A549 (cell line): ENCODE results near the gene FRAT2. TPM values are rescaled to one million over a fixed set of nuclear protein-coding genes. Genes with fewer than 3 reads are reported as not detected.

ENCODE experiments used
- ATAC-seq, 2 experiments: fragments of 200-7000 bp in 1 of 2; fragments of >200 bp in 1 of 2; cut with Nextera tagmentation in 1 of 2; cut with Tn5 transposase in 1 of 2; 3 replicates each; pipeline versions ENCODE4 v1.8.0 to v1.9.1; 2018 to 2020; ENCODE audit warnings: mild to moderate bottlenecking in 1 of 2, moderate library complexity in 1 of 2
- CTCF ChIA-PET: fragments of 300-600 bp; sonication (Branson Sonifier 250); formaldehyde crosslinking; extraction: SDS; loops from one replicate; lab custom pipeline; 2021; ENCODE audit warnings: antibody characterized with exemption, inconsistent platforms; lab: Yijun Ruan, JAX
- POLR2A ChIA-PET: fragments of 350-600 bp; formaldehyde crosslinking; extraction: SDS; loops from one replicate; lab custom pipeline; 2021; ENCODE audit warnings: antibody characterized with exemption, inconsistent platforms; lab: Yijun Ruan, JAX
- DNase-seq, 2 experiments: peaks; one replicate each; pipeline versions ENCODE4 v3.0.0 to v3.0.0-alpha.2; 2011 to 2016; ENCODE audit warnings: low read depth in 1 of 2, low spot score in 1 of 2
- FAIRE-seq: peaks from 2 replicates; lab custom pipeline; 2011; peaks lifted over from hg19 to GRCh38; lab: Jason Lieb, UNC
- H3K27ac ChIP-seq, 2 experiments: fragments of >200 bp; sonication (Bioruptor Twin); formaldehyde crosslinking; 3 replicates each; pipeline ENCODE4 v1.5.1; 2016 to 2017
- H3K4me1 ChIP-seq: fragments of >200 bp; sonication (Bioruptor Twin); formaldehyde crosslinking; 3 replicates; pipeline ENCODE4 v1.6.1; 2016
- H3K4me2 ChIP-seq: fragments of >200 bp; sonication (Bioruptor Twin); formaldehyde crosslinking; 3 replicates; pipeline ENCODE4 v1.6.1; 2016
- H3K4me3 ChIP-seq: fragments of >200 bp; sonication (Bioruptor Twin); formaldehyde crosslinking; 3 replicates; pipeline ENCODE4 v1.5.1; 2016
- H3K9me3 ChIP-seq: fragments of >200 bp; sonication (Bioruptor Twin); formaldehyde crosslinking; 3 replicates; pipeline ENCODE4 v1.6.1; 2016
- CBX2 ChIP-seq: fragments of 200-600 bp; sonication (generic); IDR thresholded peaks from 2 replicates; pipeline ENCODE4 v1.6.1; 2016; ENCODE audit warnings: low read depth, mild to moderate bottlenecking, borderline replicate concordance
- CEBPB ChIP-seq, 2 experiments: fragments of >200 bp in 1 of 2; sonication (Bioruptor Twin) in 1 of 2; formaldehyde crosslinking in 1 of 2; IDR thresholded peaks; 2 replicates each; pipeline ENCODE4 v1.6.1; 2012 to 2016
- FOSL2 ChIP-seq, 2 experiments: fragments of 450-650 bp in 1 of 2; fragments of >200 bp in 1 of 2; sonication (Bioruptor Twin) in 1 of 2; formaldehyde crosslinking; IDR thresholded peaks; 2 replicates each; pipeline versions ENCODE4 v1.5.0 to v1.6.1; 2016 to 2020; ENCODE audit warnings: mild to moderate bottlenecking in 1 of 2, moderate library complexity in 1 of 2
- FOXS1 ChIP-seq: fragments of 250-450 bp; sonication (Bioruptor Pico); IDR thresholded peaks from 2 replicates; pipeline ENCODE4 v1.5.0; 2020; ENCODE audit warnings: mild to moderate bottlenecking, moderate library complexity
- HDAC2 ChIP-seq: fragments of 200-600 bp; sonication (generic); IDR thresholded peaks from 2 replicates; pipeline ENCODE4 v1.6.1; 2016
- HOXB5 ChIP-seq: fragments of 250-450 bp; sonication (Bioruptor Pico); IDR thresholded peaks from 2 replicates; pipeline ENCODE4 v1.5.0; 2020; ENCODE audit warnings: mild to moderate bottlenecking, moderate library complexity
- JUN ChIP-seq, 2 experiments: fragments of >200 bp; sonication (Bioruptor Twin); formaldehyde crosslinking; IDR thresholded peaks; 2 replicates in 1 of 2; 3 replicates in 1 of 2; pipeline ENCODE4 v1.6.1; 2016 to 2017
- KDM1A ChIP-seq: fragments of 200-600 bp; sonication (generic); IDR thresholded peaks from 2 replicates; pipeline ENCODE4 v1.6.1; 2016; ENCODE audit warnings: low read depth, mild to moderate bottlenecking
- MYC ChIP-seq: IDR thresholded peaks from 2 replicates; pipeline ENCODE4 v1.6.1; 2012; ENCODE audit warnings: mild to moderate bottlenecking, inconsistent platforms, low read length, improper control_type of control experiment, borderline replicate concordance
- NR3C1 ChIP-seq: fragments of >200 bp; sonication (Bioruptor Twin); formaldehyde crosslinking; IDR thresholded peaks from 3 replicates; pipeline ENCODE4 v1.6.1; 2017
- PHF8 ChIP-seq: fragments of 200-600 bp; sonication (generic); IDR thresholded peaks from 2 replicates; pipeline ENCODE4 v1.6.1; 2016; ENCODE audit warnings: low read depth, mild to moderate bottlenecking, antibody characterized with exemption, moderate library complexity, borderline replicate concordance
- POLR2A ChIP-seq: IDR thresholded peaks from 2 replicates; pipeline ENCODE4 v1.6.1; 2012; ENCODE audit warnings: mild to moderate bottlenecking, low read length
- POLR2AphosphoS2 ChIP-seq: conservative IDR thresholded peaks from 2 replicates; pipeline ENCODE4 v1.6.1; 2012; ENCODE audit warnings: low read length, improper control_type of control experiment, inconsistent platforms
- RNF2 ChIP-seq: fragments of 200-600 bp; sonication (generic); IDR thresholded peaks from 2 replicates; pipeline ENCODE4 v1.6.1; 2016; ENCODE audit warnings: low read depth, mild to moderate bottlenecking, antibody characterized with exemption, moderate library complexity, borderline replicate concordance
- SREBF2 ChIP-seq: fragments of 450-650 bp; IDR thresholded peaks from 2 replicates; pipeline ENCODE4 v1.6.1; 2014; ENCODE audit warnings: mild to moderate bottlenecking, moderate library complexity
- TP53 ChIP-seq: fragments of 250-450 bp; sonication (Bioruptor Pico); IDR thresholded peaks from 2 replicates; pipeline ENCODE4 v1.5.0; 2021; ENCODE audit warnings: mild to moderate bottlenecking, moderate library complexity
- WGBS: methylation state at CpG from one replicate; pipeline ENCODE4 v1.1.6; 2017; ENCODE audit errors: missing lambda C conversion rate; 5-methylcytosine and 5-hydroxymethylcytosine counted together
- polyA plus RNA-seq, 4 experiments: library from polyadenylated mRNA; depleted of rRNA in 3 of 4; stranded (reverse); fragments of >200 nt; fragmentation: RNase III in 1 of 4; extraction: RNeasy Plus Mini Kit Qiagen cat#74134 plus additional on column Dnase treatment in 1 of 4; gene quantifications; 2 replicates in 3 of 4; 3 replicates in 1 of 4; pipeline ENCODE4 v1.2.3, GENCODE V29; 2011 to 2017
- TF ChIP-seq, protein P1 (sequence below): fragments of 250-450 bp; sonication (Bioruptor Pico); IDR thresholded peaks from 2 replicates; pipeline ENCODE4 v1.5.0; 2020; ENCODE audit warnings: low read depth, mild to moderate bottlenecking, moderate library complexity
- TF ChIP-seq, protein P2 (sequence below): fragments of 250-450 bp; sonication (Bioruptor Pico); IDR thresholded peaks from 2 replicates; pipeline ENCODE4 v1.5.0; 2021; ENCODE audit warnings: mild to moderate bottlenecking, moderate library complexity, borderline replicate concordance
- TF ChIP-seq, protein P3 (sequence below): IDR thresholded peaks from 2 replicates; pipeline ENCODE4 v1.6.1; 2012
- TF ChIP-seq, protein P4 (sequence below): fragments of 150-350 bp; IDR thresholded peaks from 2 replicates; pipeline ENCODE4 v1.6.1; 2014; ENCODE audit warnings: low read depth, mild to moderate bottlenecking, low read length

Gene FRAT2
- polyA plus RNA-seq, 2 of the 4 experiments (the other 2 are of a cell fraction): 4.1 to 5.0 TPM

DNA sequence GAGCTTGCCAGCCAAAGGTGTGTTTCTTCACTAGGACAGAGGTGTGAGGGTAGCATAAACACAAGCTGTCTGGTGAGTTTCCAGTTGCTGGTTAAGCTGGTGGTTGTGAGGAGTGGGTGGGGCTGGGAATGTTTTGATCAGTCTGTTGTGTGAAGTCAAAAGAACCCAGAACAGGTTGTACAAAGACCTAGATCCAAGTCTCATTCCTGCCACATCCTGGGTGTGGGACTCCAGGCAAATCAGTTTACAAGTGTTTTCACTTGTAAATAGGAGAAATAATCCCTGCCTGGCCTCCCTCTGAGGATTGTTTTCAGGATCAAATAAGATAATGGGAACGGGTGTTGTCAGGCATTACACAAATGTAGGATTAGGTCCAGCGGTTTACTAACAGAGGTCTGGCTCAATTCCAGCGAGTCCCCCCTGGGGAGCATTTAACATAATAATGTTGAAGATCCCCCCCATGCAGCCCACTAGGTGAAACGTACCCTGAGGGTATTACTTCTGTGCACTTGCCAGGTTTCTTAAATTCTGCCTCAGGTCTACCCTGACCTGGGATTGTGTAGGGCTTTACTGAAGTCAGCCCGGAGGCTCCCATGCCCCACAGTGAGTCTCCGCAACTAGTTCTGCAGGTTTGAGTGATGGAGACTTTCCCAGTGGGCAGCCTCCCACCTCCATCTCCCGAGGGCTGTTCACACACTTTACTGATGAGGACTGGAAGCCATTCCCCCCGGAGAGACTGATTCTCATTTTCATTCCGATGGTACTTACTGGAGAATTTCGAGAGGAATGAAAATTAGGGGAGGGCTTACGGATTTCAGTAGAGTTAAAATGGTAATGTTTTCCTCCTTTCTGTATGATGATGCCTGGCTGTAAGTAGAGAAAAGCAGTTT lies 2.7 kb upstream of the FRAT2 start:
- H3K4me1 ChIP-seq: peaks cover 31% of the 10 kb centered on the region
- ATAC-seq (no peak), DNase-seq (no peak), FAIRE-seq (no peak)
- H3K27ac ChIP-seq: peak overlapping the region in 1 of 2 experiments; percentile 13; a peak in 1 of 6 replicates
- H3K4me3 ChIP-seq: no peak overlapping the region
- peak overlapping the region; percentile 21; the same call in 1 of the 3 replicates for H3K4me2 ChIP-seq
- TF ChIP-seq FOSL2 (IDR thresholded peaks at IDR 0.05) (no peak), FOSL2 (CRISPR knock-in tag; IDR thresholded peaks at IDR 0.05) (no peak), SREBF2 (no peak)
- ChIA-PET CTCF (interaction anchor here (0.6 to 1.1 kb wide), 2 partner anchors 9 to 32 kb away, joined by 4 read pairs; no protein-coding TSS in a partner anchor), POLR2A (no interaction called here)
- WGBS: 45% methylated on average over 11 of the region's 11 CpGs
- no peaks in the 10 kb centered on the region for H3K9me3 ChIP-seq

DNA sequence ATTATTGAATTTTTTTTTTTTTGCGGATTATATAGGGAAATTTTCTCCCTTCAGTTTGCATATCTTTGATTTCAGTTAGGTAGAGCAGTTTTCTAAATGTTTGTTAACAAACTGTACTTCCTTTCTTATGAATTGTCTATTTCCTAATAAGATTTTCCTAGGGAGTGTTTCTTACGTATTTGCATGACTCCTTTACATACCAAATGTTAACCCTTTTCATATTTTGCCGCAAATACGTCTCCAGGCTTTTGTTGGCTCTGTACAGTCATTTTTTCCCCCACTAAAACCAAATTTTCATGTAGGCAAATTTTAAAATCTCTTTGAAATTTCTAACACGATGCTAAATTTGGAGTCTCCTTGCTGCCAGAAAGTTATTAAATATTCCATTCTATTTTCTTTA lies 1.9 kb upstream of the FRAT2 start:
- Histone ChIP-seq H3K4me3 (no peak overlapping the region), H3K4me2 (peak overlapping the region; percentile 21; the same call in 1 of the 3 replicates), H3K27ac (no peak overlapping the region; a peak in 1 of 6 replicates), H3K9me3 (no peaks in the 10 kb centered on the region), H3K4me1 (peaks cover 31% of the 10 kb centered on the region)
- FAIRE-seq (no peak), DNase-seq (no peak), ATAC-seq (no peak)
- 64% methylated on average over 5 of the region's 5 CpGs for WGBS
- ChIA-PET CTCF (interaction anchor here (0.6 kb wide), 1 partner anchor 32 kb away, joined by 4 read pairs; no protein-coding TSS in a partner anchor), POLR2A (no interaction called here)
- TF ChIP-seq RNF2 (no peak), PHF8 (no peak), JUN (IDR thresholded peaks at IDR 0.05) (no peak), FOXS1 (CRISPR knock-in tag) (no peak), MYC (no peak), CBX2 (no peak), TP53 (no peak), SREBF2 (no peak)
- TF ChIP-seq, protein P1, sequence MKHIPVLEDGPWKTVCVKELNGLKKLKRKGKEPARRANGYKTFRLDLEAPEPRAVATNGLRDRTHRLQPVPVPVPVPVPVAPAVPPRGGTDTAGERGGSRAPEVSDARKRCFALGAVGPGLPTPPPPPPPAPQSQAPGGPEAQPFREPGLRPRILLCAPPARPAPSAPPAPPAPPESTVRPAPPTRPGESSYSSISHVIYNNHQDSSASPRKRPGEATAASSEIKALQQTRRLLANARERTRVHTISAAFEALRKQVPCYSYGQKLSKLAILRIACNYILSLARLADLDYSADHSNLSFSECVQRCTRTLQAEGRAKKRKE (CRISPR knock-in tag): no peak
- TF ChIP-seq, protein P2, sequence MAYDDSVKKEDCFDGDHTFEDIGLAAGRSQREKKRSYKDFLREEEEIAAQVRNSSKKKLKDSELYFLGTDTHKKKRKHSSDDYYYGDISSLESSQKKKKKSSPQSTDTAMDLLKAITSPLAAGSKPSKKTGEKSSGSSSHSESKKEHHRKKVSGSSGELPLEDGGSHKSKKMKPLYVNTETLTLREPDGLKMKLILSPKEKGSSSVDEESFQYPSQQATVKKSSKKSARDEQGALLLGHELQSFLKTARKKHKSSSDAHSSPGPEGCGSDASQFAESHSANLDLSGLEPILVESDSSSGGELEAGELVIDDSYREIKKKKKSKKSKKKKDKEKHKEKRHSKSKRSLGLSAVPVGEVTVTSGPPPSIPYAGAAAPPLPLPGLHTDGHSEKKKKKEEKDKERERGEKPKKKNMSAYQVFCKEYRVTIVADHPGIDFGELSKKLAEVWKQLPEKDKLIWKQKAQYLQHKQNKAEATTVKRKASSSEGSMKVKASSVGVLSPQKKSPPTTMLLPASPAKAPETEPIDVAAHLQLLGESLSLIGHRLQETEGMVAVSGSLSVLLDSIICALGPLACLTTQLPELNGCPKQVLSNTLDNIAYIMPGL (CRISPR knock-in tag): no peak
- TF ChIP-seq, protein P3, sequence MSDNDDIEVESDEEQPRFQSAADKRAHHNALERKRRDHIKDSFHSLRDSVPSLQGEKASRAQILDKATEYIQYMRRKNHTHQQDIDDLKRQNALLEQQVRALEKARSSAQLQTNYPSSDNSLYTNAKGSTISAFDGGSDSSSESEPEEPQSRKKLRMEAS: no peak

DNA sequence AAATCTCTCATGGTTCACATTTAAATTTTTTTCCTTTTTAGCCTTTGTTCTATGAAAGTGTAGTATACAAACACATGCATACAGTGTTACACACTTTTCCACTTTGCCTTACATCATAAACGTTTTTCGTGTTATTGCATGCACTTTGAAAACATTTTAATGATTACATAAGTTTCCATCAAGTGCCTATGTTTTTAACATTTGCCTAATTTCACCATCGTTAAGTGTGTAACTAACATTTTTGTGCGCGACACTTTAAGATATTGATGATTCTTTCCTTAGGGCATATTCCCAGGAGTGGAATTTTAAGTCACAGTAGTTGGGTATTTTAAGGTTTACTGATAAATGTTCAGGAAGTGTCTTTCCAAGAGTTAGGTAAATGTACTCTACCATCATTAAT lies 1.5 kb upstream of the FRAT2 start:
- Histone ChIP-seq H3K4me2 (no peak overlapping the region), H3K4me3 (no peak overlapping the region), H3K27ac (no peak overlapping the region), H3K4me1 (peaks cover 31% of the 10 kb centered on the region), H3K9me3 (no peaks in the 10 kb centered on the region)
- DNase-seq (no peak), FAIRE-seq (no peak), ATAC-seq (no peak)
- CTCF ChIA-PET: no interaction called here
- POLR2A ChIA-PET: no interaction called here
- TF ChIP-seq POLR2A (no peak), CEBPB (IDR thresholded peaks at IDR 0.05) (no peak), POLR2AphosphoS2 (no peak), HOXB5 (no peak), KDM1A (no peak), NR3C1 (no peak), HDAC2 (no peak)
- TF ChIP-seq, protein P4, sequence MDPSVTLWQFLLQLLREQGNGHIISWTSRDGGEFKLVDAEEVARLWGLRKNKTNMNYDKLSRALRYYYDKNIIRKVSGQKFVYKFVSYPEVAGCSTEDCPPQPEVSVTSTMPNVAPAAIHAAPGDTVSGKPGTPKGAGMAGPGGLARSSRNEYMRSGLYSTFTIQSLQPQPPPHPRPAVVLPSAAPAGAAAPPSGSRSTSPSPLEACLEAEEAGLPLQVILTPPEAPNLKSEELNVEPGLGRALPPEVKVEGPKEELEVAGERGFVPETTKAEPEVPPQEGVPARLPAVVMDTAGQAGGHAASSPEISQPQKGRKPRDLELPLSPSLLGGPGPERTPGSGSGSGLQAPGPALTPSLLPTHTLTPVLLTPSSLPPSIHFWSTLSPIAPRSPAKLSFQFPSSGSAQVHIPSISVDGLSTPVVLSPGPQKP: no peak
- TF ChIP-seq, protein P1 (CRISPR knock-in tag): no peak
- 75% methylated on average over 5 of the region's 5 CpGs for WGBS
